Measurements from ENCODE around the gene RAX.

DNA sequence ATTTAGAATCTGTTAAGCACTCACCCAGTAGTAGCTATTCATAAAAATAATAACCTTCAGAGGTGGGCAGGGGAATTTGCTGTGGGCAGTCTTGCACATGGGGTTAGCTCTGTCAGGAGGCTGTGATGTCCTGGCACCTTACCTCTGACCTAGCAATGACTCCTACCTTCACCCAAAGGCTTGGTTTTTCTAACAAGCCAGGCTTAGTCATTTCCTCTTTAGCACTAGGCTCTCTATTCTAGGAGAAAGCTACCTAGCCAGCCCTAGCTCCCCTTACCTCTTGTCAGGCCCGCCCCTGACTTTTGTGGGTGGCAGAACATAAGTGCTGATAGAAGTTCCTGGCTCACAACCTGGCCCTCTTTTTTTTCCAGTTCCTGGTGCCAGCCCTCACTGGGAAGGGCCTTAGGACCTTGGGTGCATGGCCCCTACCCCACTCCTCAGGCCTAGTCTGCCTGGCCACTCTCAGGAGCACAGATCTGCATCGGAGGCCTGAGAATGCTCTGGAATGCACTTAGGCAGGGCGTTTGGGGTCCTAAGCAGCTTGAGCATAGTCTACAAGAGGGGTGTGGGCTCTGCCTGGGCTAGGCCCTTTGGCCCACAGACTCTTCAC lies 27.5 kb upstream of the RAX start:
- TF ChIP-seq, protein P1, sequence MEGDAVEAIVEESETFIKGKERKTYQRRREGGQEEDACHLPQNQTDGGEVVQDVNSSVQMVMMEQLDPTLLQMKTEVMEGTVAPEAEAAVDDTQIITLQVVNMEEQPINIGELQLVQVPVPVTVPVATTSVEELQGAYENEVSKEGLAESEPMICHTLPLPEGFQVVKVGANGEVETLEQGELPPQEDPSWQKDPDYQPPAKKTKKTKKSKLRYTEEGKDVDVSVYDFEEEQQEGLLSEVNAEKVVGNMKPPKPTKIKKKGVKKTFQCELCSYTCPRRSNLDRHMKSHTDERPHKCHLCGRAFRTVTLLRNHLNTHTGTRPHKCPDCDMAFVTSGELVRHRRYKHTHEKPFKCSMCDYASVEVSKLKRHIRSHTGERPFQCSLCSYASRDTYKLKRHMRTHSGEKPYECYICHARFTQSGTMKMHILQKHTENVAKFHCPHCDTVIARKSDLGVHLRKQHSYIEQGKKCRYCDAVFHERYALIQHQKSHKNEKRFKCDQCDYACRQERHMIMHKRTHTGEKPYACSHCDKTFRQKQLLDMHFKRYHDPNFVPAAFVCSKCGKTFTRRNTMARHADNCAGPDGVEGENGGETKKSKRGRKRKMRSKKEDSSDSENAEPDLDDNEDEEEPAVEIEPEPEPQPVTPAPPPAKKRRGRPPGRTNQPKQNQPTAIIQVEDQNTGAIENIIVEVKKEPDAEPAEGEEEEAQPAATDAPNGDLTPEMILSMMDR (IDR thresholded peaks at IDR 0.05; ENCODE audit: insufficient read depth, low read length, poor library complexity, severe bottlenecking) = no peak
- no peak for TF ChIP-seq EZH2phosphoT487 (conservative IDR thresholded peaks at IDR 0.05; ENCODE audit: low read length)

Data from SU-DHL-6 (cell line).